GM20431 (cell line): ENCODE results near the gene ROBO2.

Source experiments
- in situ Hi-C: fragments of 300-500 bp; cut with MseI, MboI; formaldehyde crosslinking; loops from one replicate; pipeline ENCODE4 v1.15.0; 2020; ENCODE audit warnings: low sequenced_read_pairs; ENCODE audit not compliant: unreplicated experiment

Gene ROBO2

DNA sequence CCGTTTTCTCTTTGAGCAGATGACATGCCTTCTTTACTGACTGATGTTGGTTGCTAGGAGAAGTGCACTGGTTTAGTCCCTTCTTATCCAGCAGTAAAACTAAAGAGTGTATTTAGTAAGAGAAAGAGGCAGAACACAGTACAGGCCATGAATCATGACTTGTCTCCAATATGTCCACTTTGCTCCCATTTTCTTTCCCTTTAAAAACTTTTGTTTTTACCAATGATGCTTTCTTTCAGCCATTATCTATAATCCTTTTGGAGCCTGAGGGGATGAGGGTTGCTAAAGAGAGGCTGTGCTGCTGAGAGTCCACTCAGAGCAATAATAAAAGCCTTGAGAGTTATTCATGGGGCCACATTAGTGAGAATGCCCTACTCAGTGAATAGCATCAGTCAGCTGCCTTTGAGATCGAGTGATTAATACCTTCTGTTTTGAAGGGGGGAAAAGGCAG, 12.2 kb downstream of the ROBO2 start:
- in situ Hi-C loops: loop anchor here (25.0 kb wide), 1 partner anchor 110 kb away; no protein-coding TSS in a partner anchor

DNA sequence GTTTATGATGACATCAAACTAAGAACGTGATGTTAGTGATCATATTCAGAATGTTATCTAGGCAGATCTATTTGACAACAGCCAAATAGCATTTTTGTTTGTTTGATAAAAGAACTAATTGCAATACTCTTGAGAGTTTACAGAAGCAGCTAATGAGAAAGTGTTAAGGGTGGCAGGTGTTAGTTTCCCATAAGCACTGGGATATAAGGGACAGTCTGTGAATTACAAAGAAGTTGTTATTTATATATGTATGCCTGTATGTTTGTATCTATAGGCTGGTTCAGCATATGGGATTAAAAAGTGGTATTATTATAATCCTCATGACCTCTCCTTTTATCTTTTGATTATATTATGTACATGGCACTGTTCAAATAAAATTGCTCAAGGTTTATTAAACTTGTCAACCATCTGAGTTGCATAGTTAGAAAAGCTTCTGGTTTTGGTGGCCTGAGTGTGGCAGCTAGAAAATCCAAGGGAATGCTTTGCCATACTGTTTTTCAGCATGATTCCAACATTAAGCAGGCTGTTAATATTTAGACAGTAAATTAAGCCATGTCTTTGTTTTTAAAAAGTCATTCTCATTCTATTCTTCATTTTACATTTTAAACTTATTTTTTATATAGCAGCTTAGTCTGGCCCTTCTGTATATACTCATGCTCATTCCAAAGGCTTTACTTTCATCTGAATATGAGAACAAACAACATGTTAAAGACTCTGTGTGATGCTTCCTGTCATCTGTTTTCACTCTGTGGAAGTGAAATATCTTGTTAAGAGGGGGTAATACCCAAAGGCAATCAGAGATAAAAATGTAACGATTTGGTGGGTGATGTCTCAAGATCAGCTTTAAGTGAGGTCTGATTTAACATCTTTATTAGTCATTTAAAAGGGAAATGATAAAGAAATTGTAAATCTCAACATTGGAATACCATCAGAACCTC, 13.1 kb downstream of the ROBO2 start:
- in situ Hi-C loops: loop anchor here (25.0 kb wide), 1 partner anchor 109 kb away; no protein-coding TSS in a partner anchor

DNA sequence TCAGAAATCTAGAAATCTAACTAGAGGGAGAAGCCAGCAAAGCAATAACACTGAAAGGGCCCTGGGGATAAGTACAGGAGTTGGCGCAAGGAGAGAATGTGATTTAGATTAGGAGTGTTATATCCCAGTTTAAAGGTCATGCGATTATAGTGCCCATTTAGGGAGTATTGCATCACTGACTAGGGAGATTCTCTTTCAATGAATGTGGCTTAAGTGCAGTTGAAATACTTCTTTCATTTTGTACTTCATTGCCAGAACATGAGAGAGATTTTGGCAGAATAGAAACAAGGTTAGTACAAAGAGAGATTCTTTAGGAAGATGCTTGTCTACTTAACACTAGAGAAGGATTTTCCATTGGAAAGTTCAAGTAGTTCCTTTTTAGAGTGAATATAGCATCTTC, 13.9 kb downstream of the ROBO2 start:
- in situ Hi-C loops: loop anchor here (25.0 kb wide), 1 partner anchor 109 kb away; no protein-coding TSS in a partner anchor

DNA sequence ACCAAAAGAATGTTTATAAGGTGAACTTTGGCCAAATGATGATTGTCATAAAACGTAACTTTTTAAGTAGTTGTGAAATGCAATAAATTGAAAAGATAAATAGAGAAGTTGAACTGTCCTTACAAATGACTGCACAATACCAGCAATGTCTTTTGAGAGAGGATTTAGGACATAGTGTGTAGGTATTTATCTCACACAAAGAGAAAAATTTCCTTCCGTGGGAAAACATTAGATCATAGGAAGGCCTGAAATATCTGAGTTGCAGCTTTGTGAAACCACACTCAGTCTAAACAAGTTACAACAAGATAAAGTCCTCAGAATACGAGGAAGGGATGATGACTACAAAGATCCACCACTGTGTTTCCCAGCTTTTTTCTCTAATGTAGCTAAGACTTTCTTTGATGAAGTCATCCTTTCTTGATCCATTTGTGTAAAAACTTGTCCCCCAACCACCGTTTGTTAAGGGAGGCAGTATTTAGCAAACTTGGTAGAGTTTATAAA, 16.0 kb downstream of the ROBO2 start:
- in situ Hi-C loops: loop anchor here (25.0 kb wide), 1 partner anchor 106 kb away; no protein-coding TSS in a partner anchor

DNA sequence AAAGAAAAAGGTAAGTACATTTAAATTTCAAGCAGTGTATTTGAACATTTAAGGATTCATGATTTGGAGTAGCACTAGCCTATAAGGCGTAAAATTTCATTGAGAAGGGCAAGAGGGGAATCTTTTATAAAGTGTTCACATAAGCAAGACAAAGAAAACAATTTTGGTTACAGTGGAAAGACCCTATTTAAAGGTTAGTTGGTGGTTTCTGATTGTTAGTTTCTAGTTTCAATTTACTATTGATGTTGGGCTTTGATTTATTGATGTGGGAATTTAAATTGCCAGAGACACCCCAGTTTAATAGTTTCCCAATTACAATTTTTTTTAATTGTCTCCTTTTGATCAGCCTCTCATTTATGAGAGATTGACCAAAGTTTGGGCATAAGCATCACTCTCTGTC, 19.5 kb downstream of the ROBO2 start:
- in situ Hi-C loops: loop anchor here (25.0 kb wide), 1 partner anchor 103 kb away; no protein-coding TSS in a partner anchor

DNA sequence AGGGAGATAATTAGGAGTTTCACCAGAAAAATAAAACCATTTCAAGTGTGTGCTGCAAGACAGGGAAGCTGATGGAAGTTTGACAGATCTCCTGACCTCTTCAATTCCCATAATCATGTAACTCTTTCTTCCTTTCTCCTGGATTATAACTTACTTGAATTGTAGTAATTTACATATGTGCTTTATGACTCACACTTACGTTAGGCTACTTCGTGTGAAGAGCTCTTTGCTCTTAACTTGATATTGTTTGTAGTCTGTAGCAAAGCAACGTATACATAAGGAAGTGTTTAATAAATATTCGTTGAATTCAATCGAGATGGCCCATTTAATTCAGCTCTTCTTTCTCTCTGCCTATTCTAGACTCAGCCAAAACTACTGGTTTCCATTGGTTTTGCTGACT, 23.5 kb downstream of the ROBO2 start:
- in situ Hi-C loops: loop anchor here (25.0 kb wide), 1 partner anchor 99 kb away; no protein-coding TSS in a partner anchor

DNA sequence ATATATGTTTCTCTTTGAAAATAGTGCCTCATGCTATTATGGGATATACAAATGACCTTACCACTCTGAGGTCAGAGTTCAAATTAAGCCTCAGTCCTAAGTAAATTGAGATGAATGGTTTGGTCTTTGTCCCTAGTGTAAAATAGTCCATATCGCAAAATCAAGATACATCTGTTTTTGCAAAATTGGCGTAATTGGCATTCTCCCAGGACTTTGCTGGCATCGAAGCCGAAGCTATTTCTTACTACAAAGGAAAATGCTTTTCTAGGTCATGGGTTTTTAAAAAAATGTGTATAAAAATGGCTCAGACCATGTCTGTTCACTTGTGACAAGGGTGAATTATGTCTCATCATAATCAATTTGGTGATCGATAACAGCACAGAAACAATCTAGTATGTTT, 25.9 kb downstream of the ROBO2 start:
- in situ Hi-C loops: loop anchor here (25.0 kb wide), 1 partner anchor 97 kb away; no protein-coding TSS in a partner anchor

DNA sequence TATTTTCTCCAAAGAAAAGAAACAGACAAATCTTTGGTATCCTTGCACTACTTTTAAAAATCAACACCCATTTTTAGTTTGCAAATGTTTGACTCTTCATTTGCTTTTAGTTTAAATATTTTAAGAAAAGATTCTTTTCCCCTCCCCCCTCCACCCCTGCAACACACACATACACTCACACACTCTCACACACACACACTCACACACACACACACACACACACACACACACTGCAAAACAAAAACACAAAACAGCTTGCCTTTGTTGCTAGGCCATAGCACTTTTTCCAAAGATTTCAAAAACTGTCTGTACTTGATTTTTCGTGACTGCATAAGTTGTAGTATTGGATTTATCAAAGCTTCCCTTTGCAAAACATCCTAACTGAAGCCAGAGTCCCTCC, 26.9 kb downstream of the ROBO2 start:
- in situ Hi-C loops: loop anchor here (25.0 kb wide), 1 partner anchor 95 kb away; no protein-coding TSS in a partner anchor

DNA sequence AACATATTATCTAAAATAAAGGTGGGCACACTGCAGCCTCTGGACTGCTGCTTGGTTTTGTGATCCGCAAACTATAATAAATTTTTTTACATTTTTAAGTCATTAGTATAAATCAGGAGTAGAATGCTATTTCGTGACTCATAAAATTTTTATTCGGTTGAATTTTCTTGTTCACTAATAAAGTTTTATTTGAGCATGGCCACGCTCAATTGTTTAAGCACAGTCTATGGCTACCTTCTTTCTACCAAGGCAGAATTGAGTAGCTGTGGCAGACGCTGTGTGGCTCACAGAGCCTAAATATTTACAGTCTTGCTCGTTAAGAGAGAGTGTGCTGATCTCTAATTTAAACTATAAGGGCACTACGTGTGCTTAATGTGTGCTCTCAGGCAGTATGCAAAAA, 28.9 kb downstream of the ROBO2 start:
- in situ Hi-C loops: loop anchor here (25.0 kb wide), 1 partner anchor 93 kb away; no protein-coding TSS in a partner anchor

DNA sequence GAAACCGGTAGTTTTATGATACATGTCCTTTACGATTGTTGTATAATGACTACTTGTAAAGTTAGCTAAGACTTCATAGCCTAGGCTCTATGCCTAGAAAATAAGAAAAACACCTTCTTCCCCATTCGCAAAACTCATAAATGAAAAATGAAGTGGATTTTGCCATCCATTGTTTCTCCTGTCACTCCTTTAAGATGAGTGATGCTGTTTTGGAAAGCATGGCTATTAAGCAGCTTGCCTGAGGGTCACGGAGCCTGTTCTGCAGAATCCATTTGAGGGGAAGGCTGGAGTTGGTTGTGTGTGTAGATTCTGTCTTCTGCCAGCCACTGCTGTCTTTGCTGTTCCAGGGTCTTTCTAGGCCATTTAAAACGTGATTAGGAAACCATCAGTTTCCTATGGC, 31.5 kb downstream of the ROBO2 start:
- in situ Hi-C loops: loop anchor here (25.0 kb wide), 1 partner anchor 91 kb away; no protein-coding TSS in a partner anchor

DNA sequence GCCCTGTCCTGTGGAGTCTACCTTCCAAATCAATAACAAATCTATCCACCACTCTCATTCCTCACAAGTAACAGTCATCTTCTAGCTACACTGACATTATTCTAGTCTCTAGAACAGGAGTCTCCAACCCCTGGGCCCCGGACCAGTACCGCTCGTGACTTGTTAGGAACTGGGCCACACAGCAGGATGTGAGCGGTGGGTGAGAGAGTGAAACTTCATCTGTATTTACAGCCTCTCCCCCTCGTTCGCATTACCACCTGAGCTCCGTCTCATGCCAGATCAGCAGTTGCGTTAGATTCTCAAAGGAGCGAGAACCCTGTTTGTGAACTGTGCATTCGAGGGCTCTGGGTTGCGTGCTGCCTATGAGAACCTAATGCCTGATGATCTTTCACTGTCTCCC, 31.9 kb downstream of the ROBO2 start:
- in situ Hi-C loops: loop anchor here (25.0 kb wide), 1 partner anchor 90 kb away; no protein-coding TSS in a partner anchor

DNA sequence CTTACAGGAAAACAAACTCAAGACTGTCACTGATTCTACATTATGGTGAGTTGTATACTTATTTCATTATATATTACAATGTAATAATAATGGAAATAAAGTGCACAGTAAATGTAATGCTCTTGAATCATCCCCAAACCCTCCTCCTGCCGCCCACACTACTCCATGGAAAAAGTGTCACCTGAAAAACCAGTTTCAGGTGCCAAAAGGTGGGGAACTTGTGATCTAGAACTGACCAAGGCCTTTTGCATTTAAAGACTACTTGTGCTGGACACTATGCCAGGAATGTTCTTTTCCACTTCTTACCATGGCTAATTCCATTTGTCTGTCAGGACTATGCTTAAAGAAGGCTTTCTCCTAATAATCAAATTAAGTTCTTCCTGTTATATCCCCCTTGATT, 32.3 kb downstream of the ROBO2 start:
- in situ Hi-C loops: loop anchor here (25.0 kb wide), 1 partner anchor 90 kb away; no protein-coding TSS in a partner anchor

DNA sequence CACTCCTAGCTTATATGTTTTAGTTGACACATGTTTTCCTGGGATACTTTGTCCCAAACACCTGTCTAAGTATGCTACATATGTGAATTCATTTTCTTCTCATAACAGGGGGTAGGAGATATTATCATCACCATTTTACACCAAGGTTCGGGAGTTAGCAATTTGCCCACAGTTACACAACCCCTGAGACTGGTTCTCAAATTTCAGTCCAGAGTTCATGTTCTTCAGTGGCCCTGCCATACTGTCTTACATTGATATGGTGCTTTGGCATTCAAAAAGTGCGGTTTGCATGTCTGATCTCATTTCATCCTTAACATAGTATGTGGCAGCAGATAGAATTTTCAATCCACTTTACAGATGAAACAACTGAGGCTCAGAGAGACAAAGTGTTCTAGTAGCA, 38.4 kb downstream of the ROBO2 start:
- in situ Hi-C loops: no loop called here

DNA sequence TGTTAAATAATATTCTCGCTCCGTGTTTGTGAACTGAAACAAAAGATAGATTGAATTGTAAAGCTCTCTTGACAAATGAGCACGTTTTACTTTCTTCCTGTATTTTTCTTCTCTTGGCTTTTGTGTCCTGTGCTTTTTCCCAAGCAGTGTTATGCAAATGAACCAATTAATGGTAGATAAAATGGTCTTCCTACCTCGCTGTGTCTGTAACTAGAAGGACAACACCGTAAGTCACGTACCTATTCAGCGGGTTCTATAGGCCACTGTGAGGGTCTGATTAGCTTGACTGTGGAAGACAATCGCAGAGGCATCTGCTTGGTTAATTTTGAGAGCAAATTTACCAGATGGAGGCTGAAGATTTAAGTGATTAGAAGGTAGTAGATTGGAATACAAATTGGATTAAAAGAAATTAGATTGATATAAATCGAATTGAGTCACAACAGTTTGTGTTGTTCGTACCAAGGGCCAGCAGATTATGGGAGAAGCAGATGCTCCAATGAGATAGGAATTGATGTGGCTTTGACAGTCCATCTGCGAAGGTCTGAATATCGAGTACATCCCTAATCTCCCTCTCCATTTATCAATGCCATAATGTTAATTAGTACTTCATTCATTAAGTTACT, 40.2 kb downstream of the ROBO2 start:
- in situ Hi-C loops: no loop called here

DNA sequence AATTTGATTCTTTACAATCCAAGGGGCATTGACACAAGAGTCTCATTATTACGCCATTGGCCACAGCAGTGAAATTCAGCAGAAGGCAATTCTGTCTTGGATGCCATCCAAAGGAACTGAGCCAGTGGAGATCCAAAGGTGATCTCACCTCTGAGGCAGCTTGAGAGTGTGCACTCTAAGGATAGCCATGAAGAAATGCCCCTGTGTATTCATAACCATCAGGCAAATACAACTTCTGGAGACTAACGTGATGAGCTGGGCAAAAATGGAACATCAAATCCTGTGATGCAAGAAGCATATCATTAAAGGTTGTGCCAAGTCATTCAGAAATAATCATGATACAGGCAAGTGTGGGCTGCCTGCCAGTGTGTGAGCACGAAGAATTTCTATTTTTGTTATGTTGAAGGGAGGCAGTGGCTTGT, 41.4 kb downstream of the ROBO2 start:
- in situ Hi-C loops: no loop called here

DNA sequence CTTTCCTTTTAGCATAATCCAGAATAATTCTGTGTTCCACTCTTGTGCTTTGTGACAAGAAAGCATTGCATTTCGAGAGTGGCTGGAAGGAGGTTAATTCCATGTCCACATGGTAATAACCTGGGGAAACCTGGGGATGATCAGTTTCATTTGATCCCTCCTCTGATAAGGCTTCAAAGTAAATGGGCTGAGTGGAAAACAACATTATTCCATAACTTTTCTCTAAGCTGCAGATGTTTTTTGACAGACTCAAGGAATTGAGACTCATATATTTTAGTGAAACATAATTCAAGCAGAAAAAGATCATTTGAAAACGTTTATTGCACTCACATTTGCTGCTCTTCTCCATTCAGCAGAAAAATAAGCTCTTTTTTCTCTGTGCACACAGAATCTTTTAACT, 44.6 kb downstream of the ROBO2 start:
- in situ Hi-C loops: no loop called here

DNA sequence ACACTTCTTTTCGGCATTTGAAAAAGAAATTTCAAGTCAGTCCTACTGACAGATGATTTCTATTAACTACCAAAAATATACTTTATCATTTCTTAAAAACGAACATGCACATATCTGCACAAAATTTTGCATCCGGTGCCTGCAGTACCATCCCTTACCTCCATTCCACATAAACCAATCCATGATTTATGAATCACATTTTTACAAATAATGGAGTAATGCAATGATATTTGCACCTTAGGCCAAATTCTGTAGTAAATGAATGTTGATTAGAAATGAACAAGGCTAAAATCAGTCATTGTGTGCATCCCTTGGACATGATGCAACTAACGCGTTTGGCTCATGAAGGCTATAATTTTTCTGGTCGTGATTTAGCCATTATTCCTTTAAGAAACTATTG, 46.5 kb downstream of the ROBO2 start:
- in situ Hi-C loops: no loop called here

DNA sequence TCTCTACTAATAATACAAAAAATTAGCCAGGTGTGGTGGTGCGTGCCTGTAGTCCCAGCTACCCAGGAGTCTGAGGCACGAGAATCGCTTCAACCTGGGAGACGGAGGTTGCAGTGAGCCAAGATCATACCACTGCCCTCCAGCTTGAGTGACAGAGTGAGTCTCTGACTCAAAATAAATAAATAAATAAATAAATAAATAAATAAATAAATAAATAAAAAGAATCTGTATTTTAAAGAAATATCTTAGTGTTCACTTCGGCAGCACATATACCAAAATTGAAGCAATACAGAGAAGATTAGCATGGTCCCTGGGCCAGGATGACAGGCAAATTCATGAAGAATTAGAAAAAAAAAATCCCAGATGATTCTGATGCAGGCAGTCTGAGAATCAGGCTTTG, 51.9 kb downstream of the ROBO2 start:
- in situ Hi-C loops: no loop called here

DNA sequence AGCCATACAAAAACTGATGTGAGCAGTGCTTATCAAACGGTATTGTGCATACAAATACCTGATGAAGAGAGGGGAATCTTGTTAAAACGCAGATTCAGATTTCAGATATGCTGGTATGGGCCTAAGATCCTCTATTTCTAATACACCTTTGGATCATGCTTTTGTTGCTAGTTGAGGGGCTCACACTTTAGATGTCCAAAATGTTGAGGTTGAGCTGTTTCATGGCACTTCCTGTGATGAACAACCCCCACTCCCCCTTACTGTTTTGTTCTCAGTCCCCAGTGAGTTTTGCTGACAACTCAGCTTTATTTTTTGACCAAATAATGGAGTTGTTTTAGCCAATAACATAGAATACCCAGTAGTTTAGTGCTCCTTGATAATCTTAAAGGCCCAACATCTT, 53.2 kb downstream of the ROBO2 start:
- in situ Hi-C loops: no loop called here

DNA sequence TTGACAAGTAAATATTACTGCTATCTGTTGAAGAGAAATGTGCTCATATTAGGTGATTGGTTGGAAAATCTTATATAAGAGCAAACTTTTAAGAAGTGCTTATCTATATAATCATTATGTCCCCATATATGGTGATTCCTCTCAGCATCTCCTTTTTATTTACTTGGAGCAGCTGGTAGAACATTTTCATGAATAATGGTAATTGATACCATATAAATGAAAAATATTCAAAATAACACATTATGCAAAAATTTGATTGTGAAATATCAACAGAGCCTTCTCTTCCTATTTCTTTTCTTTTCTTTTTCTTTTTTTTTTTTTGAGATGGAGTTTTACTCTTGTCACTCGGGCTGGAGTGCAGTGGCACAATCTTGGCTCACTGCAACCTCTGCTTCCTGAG, 56.2 kb downstream of the ROBO2 start:
- in situ Hi-C loops: no loop called here
